Neural crest cell (in vitro differentiated cells): ENCODE measurements around the gene CXCR5. TPM values are rescaled to one million over a fixed set of nuclear protein-coding genes. Genes with fewer than 3 reads are reported as not detected.

ENCODE experiments used
- DNase-seq: peaks from one replicate; pipeline ENCODE4 v3.0.0; 2021; ENCODE audit warnings: low read depth, mixed read lengths, low spot score
- H3K27ac Mint-ChIP-seq: one replicate; pipeline ENCODE4 v1.8.0; 2021; ENCODE audit warnings: mild to moderate bottlenecking, mixed read lengths; ENCODE audit not compliant: unreplicated experiment
- H3K27me3 Mint-ChIP-seq: 2 replicates; pipeline ENCODE4 v1.8.0; 2021; ENCODE audit warnings: low read depth, mild to moderate bottlenecking, mixed read lengths
- H3K36me3 Mint-ChIP-seq: 2 replicates; pipeline ENCODE4 v1.8.0; 2021; ENCODE audit warnings: low read depth, mild to moderate bottlenecking, mixed read lengths
- H3K4me1 Mint-ChIP-seq: 2 replicates; pipeline ENCODE4 v1.8.0; 2021; ENCODE audit warnings: mixed read lengths
- H3K4me3 Mint-ChIP-seq: one replicate; pipeline ENCODE4 v1.8.0; 2021; ENCODE audit warnings: mild to moderate bottlenecking, mixed read lengths
- H3K9me3 Mint-ChIP-seq: 2 replicates; pipeline ENCODE4 v1.8.0; 2021; ENCODE audit warnings: mixed read lengths
- total RNA-seq: library from RNA; stranded (reverse); gene quantifications from 2 replicates; pipeline ENCODE4 v1.2.1, GENCODE V29; 2021
- TF ChIP-seq, protein P1 (sequence below): fragments of 200-600 bp; sonication (generic); conservative IDR thresholded peaks from 2 replicates; pipeline ENCODE4 v1.5.0; 2021; ENCODE audit warnings: antibody characterized with exemption, mild to moderate bottlenecking

CXCR5 gene
- total RNA-seq, 1 donor from 2014 or later: not detected

DNA sequence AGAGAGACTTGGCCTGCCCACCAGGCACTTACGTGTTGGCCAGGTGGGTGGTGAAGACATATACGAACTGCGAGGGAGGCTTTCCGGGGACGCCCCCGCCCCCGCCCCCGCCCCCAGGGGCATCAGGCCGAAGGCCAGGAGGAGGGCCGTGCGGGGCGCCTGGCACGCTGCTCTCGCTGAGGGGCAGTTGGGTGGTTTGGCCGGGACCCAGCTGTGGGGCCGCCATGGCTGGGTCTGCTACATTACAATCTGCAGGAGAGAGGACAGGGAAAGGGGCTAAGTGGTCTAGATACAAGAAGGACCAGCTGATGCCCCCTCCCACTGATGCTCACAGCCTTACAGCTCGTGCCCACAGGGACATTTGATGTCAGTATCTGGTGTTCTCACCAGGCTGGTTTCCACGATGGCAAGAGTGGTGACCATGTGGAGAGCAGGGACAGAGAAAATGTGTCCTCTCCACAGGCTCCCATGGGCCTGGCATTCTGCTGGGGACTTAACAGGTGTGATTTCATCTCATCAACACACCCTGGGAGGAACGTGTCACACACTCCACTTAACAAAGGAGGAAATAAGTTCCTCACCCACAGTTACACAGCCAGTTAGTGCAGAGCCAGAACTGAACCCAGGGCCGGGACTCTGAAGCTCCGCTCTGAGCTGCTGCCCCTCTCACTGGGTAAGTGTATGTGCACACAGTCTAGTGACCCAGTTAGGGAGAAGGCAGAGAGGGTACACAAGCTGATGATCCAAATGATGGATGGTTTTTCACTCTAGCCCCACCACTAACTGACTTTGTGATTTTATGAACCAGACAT is 19.7 kb downstream of the CXCR5 start:
- Mint-ChIP-seq H3K4me1 (peaks cover 7% of the 10 kb centered on the region), H3K36me3 (no peaks in the 10 kb centered on the region), H3K4me3 (no peak overlapping the region), H3K27me3 (no peaks in the 10 kb centered on the region), H3K9me3 (no peaks in the 10 kb centered on the region), H3K27ac (no peak overlapping the region)
- TF ChIP-seq, protein P1, sequence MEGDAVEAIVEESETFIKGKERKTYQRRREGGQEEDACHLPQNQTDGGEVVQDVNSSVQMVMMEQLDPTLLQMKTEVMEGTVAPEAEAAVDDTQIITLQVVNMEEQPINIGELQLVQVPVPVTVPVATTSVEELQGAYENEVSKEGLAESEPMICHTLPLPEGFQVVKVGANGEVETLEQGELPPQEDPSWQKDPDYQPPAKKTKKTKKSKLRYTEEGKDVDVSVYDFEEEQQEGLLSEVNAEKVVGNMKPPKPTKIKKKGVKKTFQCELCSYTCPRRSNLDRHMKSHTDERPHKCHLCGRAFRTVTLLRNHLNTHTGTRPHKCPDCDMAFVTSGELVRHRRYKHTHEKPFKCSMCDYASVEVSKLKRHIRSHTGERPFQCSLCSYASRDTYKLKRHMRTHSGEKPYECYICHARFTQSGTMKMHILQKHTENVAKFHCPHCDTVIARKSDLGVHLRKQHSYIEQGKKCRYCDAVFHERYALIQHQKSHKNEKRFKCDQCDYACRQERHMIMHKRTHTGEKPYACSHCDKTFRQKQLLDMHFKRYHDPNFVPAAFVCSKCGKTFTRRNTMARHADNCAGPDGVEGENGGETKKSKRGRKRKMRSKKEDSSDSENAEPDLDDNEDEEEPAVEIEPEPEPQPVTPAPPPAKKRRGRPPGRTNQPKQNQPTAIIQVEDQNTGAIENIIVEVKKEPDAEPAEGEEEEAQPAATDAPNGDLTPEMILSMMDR: no peak
- DNase-seq: no peak

GRCh38 chr11:118907051-118908042 is 23.7 kb downstream of the CXCR5 start:
- H3K27me3 Mint-ChIP-seq: no peaks in the 10 kb centered on the region
- H3K36me3 Mint-ChIP-seq: no peaks in the 10 kb centered on the region
- TF ChIP-seq, protein P1: peak; percentile 98
- H3K4me3 Mint-ChIP-seq: peak overlapping the region; percentile 41
- no peaks in the 10 kb centered on the region for H3K9me3 Mint-ChIP-seq
- DNase-seq: peak; percentile 91
- H3K27ac Mint-ChIP-seq: no peak overlapping the region
- peaks cover 32% of the 10 kb centered on the region for H3K4me1 Mint-ChIP-seq

- no peak overlapping the region for H3K27ac Mint-ChIP-seq
- TF ChIP-seq, protein P1: no peak
- no peak for DNase-seq
- peaks cover 41% of the 10 kb centered on the region for H3K4me1 Mint-ChIP-seq
- no peaks in the 10 kb centered on the region for H3K27me3 Mint-ChIP-seq
- H3K36me3 Mint-ChIP-seq: no peaks in the 10 kb centered on the region
- no peaks in the 10 kb centered on the region for H3K9me3 Mint-ChIP-seq
- H3K4me3 Mint-ChIP-seq: no peak overlapping the region
Observed at GRCh38 chr11:118908264-118908663, 24.6 kb downstream of the CXCR5 start.

- peaks cover 43% of the 10 kb centered on the region for H3K4me1 Mint-ChIP-seq
- H3K4me3 Mint-ChIP-seq: no peak overlapping the region
- no peaks in the 10 kb centered on the region for H3K27me3 Mint-ChIP-seq
- H3K27ac Mint-ChIP-seq: peak overlapping the region; percentile 5
- DNase-seq: no peak
- TF ChIP-seq, protein P1: no peak
- no peaks in the 10 kb centered on the region for H3K9me3 Mint-ChIP-seq
- H3K36me3 Mint-ChIP-seq: no peaks in the 10 kb centered on the region
Observed at GRCh38 chr11:118908901-118909618, 25.4 kb downstream of the CXCR5 start.
